Stomach (tissue), 4 donors: Measurements from ENCODE around the gene PANK4.

ENCODE experiments used
- EP300 ChIP-seq: sonication (generic); formaldehyde crosslinking; IDR thresholded peaks from one replicate; pipeline ENCODE4 v1.6.1; 2017; ENCODE audit warnings: antibody characterized with exemption
- POLR2A ChIP-seq, 4 donors: fragments of 450-650 bp; IDR thresholded peaks; one replicate each; pipeline ENCODE4 v1.6.1; 2016; ENCODE audit warnings: antibody characterized with exemption in 4 of 4, control low read depth in 2 of 4, mild to moderate bottlenecking in 1 of 4, moderate library complexity in 1 of 4
- TF ChIP-seq, protein P1 (sequence below), 7 experiments: fragments of 450-650 bp in 4 of 7; fragments of 200-600 bp in 3 of 7; sonication (generic) in 3 of 7; IDR thresholded peaks; one replicate each; pipeline ENCODE4 v1.5.1; 2016 to 2019; ENCODE audit warnings: antibody characterized with exemption in 7 of 7, control low read depth in 2 of 7, mild to moderate bottlenecking in 1 of 7

GRCh38 chr1:2523891-2524609, 2.3 kb downstream of the PANK4 start:
- no peak for TF ChIP-seq EP300
- TF ChIP-seq, protein P1, sequence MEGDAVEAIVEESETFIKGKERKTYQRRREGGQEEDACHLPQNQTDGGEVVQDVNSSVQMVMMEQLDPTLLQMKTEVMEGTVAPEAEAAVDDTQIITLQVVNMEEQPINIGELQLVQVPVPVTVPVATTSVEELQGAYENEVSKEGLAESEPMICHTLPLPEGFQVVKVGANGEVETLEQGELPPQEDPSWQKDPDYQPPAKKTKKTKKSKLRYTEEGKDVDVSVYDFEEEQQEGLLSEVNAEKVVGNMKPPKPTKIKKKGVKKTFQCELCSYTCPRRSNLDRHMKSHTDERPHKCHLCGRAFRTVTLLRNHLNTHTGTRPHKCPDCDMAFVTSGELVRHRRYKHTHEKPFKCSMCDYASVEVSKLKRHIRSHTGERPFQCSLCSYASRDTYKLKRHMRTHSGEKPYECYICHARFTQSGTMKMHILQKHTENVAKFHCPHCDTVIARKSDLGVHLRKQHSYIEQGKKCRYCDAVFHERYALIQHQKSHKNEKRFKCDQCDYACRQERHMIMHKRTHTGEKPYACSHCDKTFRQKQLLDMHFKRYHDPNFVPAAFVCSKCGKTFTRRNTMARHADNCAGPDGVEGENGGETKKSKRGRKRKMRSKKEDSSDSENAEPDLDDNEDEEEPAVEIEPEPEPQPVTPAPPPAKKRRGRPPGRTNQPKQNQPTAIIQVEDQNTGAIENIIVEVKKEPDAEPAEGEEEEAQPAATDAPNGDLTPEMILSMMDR (IDR thresholded peaks at IDR 0.05), result no peak
- TF ChIP-seq POLR2A (IDR thresholded peaks at IDR 0.05), result no peak
